ENCODE measurements around the gene VCL.
"Not testable (repeated sequence)": the region's sequence is repeated elsewhere in the genome, so short reads cannot be mapped to it uniquely, and the experiment has no call there.

VCL gene

DNA sequence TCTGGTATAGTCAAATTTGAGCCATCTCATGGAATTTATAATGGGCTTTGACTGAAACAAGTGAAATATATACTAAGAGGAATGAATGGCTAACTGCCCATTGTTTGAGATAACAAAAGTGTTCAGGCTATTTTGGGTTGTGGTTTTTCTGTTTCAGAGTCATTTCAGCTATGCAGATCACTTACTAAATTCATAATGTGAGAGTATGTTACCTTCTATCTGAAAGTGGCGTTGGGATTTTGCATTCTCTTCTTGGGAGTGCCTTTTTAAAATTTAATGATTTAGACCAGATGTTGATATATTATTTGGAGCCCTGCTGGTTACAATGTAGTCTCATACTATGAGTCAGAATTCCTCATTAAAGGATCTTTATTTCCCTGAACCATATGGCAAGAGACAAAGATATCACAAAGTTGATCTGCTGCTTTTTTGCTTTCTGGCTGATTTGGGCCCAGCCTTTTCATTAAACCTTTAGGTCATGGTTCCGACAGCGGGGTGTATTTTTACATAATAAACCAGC, 10.4 kb downstream of the VCL start:
- peak; percentile 84 for DNase-seq (ENCODE audit: low read depth)
- TF ChIP-seq, protein P1, sequence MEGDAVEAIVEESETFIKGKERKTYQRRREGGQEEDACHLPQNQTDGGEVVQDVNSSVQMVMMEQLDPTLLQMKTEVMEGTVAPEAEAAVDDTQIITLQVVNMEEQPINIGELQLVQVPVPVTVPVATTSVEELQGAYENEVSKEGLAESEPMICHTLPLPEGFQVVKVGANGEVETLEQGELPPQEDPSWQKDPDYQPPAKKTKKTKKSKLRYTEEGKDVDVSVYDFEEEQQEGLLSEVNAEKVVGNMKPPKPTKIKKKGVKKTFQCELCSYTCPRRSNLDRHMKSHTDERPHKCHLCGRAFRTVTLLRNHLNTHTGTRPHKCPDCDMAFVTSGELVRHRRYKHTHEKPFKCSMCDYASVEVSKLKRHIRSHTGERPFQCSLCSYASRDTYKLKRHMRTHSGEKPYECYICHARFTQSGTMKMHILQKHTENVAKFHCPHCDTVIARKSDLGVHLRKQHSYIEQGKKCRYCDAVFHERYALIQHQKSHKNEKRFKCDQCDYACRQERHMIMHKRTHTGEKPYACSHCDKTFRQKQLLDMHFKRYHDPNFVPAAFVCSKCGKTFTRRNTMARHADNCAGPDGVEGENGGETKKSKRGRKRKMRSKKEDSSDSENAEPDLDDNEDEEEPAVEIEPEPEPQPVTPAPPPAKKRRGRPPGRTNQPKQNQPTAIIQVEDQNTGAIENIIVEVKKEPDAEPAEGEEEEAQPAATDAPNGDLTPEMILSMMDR (IDR thresholded peaks at IDR 0.05; ENCODE audit: control insufficient read depth, insufficient read depth, low read depth, low read length, missing control alignments), result no peak
- no peak overlapping the region for H3K4me3 ChIP-seq (ENCODE audit: control insufficient read depth, low read depth, low read length)

DNA sequence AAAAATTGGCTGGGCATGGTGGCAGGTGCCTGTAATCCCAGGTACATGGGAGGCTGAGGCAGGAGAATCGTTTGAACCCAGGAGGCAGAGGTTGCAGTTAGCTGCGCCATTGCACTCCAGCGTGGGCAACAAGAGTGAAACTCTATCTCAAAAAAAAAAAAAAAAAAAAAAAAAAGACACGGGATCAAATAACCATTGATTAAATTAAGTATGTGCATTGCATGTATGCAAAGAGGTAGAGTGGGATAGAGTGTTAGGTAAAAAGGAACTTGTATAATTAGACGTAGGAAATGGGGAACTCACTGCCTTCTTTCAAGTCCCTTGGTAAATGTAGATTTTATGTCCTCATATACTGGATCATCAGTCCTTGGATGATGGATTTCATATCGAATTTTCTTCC, 13.1 kb downstream of the VCL start:
- DNase-seq (ENCODE audit: low read depth), result no peak
- TF ChIP-seq, protein P1 (IDR thresholded peaks at IDR 0.05; ENCODE audit: control insufficient read depth, insufficient read depth, low read depth, low read length, missing control alignments), result no peak
- no peak overlapping the region for H3K4me3 ChIP-seq (ENCODE audit: control insufficient read depth, low read depth, low read length)

DNA sequence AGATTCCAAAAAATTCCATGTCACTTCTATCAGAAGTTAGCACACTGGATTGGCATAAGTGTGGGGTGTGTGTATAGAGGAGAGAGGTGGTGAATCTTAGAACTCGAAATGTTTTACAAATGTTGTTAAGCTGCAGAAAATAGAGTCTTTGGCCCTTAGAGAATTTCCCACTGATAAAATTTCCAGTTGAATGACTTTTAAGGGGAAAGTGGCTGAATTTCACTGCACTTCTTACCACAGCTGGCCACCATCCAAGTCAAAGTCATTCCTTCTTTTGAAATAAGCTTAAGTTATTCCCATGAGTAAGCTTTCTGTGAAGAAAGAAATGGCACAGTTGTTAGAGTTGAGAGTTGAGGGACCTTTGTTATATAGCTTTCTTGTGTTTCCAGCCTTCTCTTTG, 13.9 kb downstream of the VCL start:
- peak; percentile 82 for DNase-seq (ENCODE audit: low read depth)
- H3K4me3 ChIP-seq (ENCODE audit: control insufficient read depth, low read depth, low read length), result no peak overlapping the region
- TF ChIP-seq, protein P1 (IDR thresholded peaks at IDR 0.05; ENCODE audit: control insufficient read depth, insufficient read depth, low read depth, low read length, missing control alignments), result no peak

DNA sequence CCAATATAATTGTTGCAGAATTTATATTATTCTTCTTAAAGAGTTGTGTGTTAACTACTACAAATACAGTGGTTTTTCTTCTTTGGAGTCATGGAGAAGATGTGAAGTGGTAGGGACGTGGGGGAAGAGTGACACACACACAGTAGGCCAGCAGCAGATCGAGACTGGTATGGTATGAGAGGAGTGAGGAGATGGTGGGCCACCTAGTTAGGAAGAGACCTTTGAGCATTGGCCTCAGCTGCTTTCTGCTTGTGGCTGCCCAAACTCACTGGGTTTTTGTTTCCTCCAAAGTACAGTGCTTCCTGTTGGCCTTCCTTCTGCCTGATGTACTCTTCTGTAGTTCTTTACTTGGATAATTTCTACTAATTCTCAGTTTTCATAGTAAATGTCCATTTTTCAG, 14.6 kb downstream of the VCL start:
- no peak for DNase-seq (ENCODE audit: low read depth)
- TF ChIP-seq, protein P1 (IDR thresholded peaks at IDR 0.05; ENCODE audit: control insufficient read depth, insufficient read depth, low read depth, low read length, missing control alignments), result no peak
- H3K4me3 ChIP-seq (ENCODE audit: control insufficient read depth, low read depth, low read length), result no peak overlapping the region

DNA sequence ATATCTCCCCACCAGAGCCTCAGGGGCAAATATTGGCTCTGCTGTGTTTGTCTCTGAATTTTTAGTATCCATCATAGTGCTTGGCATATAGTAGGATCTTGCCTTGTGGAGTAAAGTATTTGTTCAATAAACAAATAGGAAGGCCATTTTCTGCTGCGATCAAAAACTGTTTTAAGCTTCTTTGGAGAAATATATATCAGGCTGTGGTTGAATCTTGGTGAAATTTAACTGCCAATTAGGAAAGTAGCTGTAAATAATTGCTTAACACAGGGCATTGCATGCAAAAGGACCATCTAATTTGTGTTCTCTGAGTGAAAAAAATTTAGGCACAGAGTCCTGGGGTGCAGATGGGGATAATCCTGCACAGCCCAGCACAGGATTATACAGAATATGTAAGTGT, 15.1 kb downstream of the VCL start:
- TF ChIP-seq, protein P1 (IDR thresholded peaks at IDR 0.05; ENCODE audit: control insufficient read depth, insufficient read depth, low read depth, low read length, missing control alignments), result no peak
- H3K4me3 ChIP-seq (ENCODE audit: control insufficient read depth, low read depth, low read length), result no peak overlapping the region
- DNase-seq (ENCODE audit: low read depth), result no peak

DNA sequence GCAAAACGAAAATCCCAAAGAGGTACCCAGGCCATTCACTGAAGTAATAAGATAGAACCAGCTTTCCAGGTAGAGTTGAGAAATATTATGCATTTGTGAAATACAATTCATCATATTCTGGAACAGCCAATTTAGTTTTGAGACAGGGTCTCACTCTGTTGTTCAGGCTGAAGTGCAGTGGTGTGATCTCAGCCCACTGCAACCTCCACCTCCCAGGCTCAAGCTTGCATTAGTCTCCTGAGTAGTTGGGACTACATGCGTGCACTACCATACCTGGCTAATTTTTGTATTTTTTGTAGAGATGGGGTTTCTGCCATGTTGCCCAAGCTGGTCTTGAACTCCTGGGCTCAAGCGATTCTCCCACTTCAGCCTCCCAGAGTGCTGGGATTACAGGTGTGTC, 16.7 kb downstream of the VCL start:
- H3K4me3 ChIP-seq (ENCODE audit: control insufficient read depth, low read depth, low read length); DNase-seq (ENCODE audit: low read depth): not testable (repeated sequence)

DNA sequence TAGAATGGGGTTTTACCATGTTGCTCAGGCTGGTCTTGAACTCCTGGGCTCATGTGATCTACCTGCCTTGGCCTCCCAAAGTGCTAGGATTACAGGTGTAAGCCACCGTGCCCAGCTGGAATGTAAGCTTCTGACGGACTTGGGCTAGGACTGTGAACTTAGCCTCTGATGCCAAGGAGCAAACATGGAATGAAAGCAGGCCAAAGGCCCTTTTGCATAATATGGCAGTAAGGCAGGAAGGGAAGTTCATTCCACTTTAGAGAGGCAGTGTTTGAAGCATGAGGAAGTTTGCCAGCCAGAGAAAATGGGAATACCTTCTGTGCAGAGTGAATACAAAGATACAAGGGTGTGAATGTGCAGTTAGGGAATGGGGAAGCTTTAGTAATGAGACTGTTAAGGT, 20.3 kb downstream of the VCL start:
- TF ChIP-seq, protein P1 (IDR thresholded peaks at IDR 0.05; ENCODE audit: control insufficient read depth, insufficient read depth, low read depth, low read length, missing control alignments), result no peak
- no peak for DNase-seq (ENCODE audit: low read depth)
- H3K4me3 ChIP-seq (ENCODE audit: control insufficient read depth, low read depth, low read length), result no peak overlapping the region
